ENCODE data around the gene DPH3. TPM values are rescaled to one million over a fixed set of nuclear protein-coding genes. Genes with fewer than 3 reads are reported as not detected.
A peak's percentile ranks its signal among the peaks of the same experiment; 100 is the strongest.

DPH3 gene
- total RNA-seq, 2 donors from 2014 or later: 34.5 to 36.4 TPM

- H3K9me3 Mint-ChIP-seq: no peaks in the 10 kb centered on the region
- H3K27me3 ChIP-seq (ENCODE audit: control insufficient read depth, insufficient read depth, low read length, poor library complexity, severe bottlenecking): peaks cover 2% of the 10 kb centered on the region
- 96 to 100% methylated on average over 5 of the region's 5 CpGs for WGBS, 2 experiments (ENCODE audit: insufficient coverage in 1 of 2, insufficient read length in 1 of 2)
- no peak overlapping the region for H3K27ac Mint-ChIP-seq
- H3K4me1 Mint-ChIP-seq: no peaks in the 10 kb centered on the region
- H3K36me3 ChIP-seq (ENCODE audit: control insufficient read depth, insufficient read depth, low read length): no peaks in the 10 kb centered on the region
- peaks cover 8% of the 10 kb centered on the region for H3K27me3 Mint-ChIP-seq (ENCODE audit: insufficient read depth)
- H3K4me3 ChIP-seq (ENCODE audit: low read length): no peak overlapping the region
- DNase-seq: no peak
- no peak for TF ChIP-seq CTCF (conservative IDR thresholded peaks at IDR 0.05)
- no peaks in the 10 kb centered on the region for H3K36me3 Mint-ChIP-seq (ENCODE audit: low read depth)
- H3K27ac ChIP-seq (ENCODE audit: low read depth, low read length): no peak overlapping the region
- H3K4me1 ChIP-seq (ENCODE audit: control insufficient read depth, insufficient read depth, low read length): no peaks in the 10 kb centered on the region
- no peak overlapping the region for H3K4me3 Mint-ChIP-seq
- H3K9ac ChIP-seq (ENCODE audit: extremely low read depth, low read length, poor library complexity, severe bottlenecking): no peak overlapping the region
- no peaks in the 10 kb centered on the region for H3K9me3 ChIP-seq (ENCODE audit: control insufficient read depth, low read length)
Observed at GRCh38 chr3:16241225-16241624, 23.5 kb downstream of the DPH3 start.

- Mint-ChIP-seq H3K36me3 (ENCODE audit: low read depth) (no peaks in the 10 kb centered on the region), H3K4me1 (no peaks in the 10 kb centered on the region), H3K27ac (peak overlapping the region; percentile 40), H3K27me3 (ENCODE audit: insufficient read depth) (peaks cover 8% of the 10 kb centered on the region), H3K9me3 (no peaks in the 10 kb centered on the region), H3K4me3 (no peak overlapping the region)
- H3K27ac ChIP-seq (ENCODE audit: low read depth, low read length): no peak overlapping the region
- 89 to 96% methylated on average over 5 to 6 of the region's 6 CpGs for WGBS, 2 experiments (ENCODE audit: insufficient coverage in 1 of 2, insufficient read length in 1 of 2)
- H3K36me3 ChIP-seq (ENCODE audit: control insufficient read depth, insufficient read depth, low read length): no peaks in the 10 kb centered on the region
- H3K27me3 ChIP-seq (ENCODE audit: control insufficient read depth, insufficient read depth, low read length, poor library complexity, severe bottlenecking): peaks cover 3% of the 10 kb centered on the region
- DNase-seq: no peak
- no peaks in the 10 kb centered on the region for H3K4me1 ChIP-seq (ENCODE audit: control insufficient read depth, insufficient read depth, low read length)
- no peak overlapping the region for H3K4me3 ChIP-seq (ENCODE audit: low read length)
- no peak for TF ChIP-seq CTCF (conservative IDR thresholded peaks at IDR 0.05)
- H3K9ac ChIP-seq (ENCODE audit: extremely low read depth, low read length, poor library complexity, severe bottlenecking): no peak overlapping the region
- peaks cover 2% of the 10 kb centered on the region for H3K9me3 ChIP-seq (ENCODE audit: control insufficient read depth, low read length)
Observed at GRCh38 chr3:16240229-16241023, 24.3 kb downstream of the DPH3 start.

GRCh38 chr3:16239780-16240179 is 25.0 kb downstream of the DPH3 start:
- TF ChIP-seq CTCF (conservative IDR thresholded peaks at IDR 0.05): no peak
- DNase-seq: no peak
- no peaks in the 10 kb centered on the region for H3K36me3 ChIP-seq (ENCODE audit: control insufficient read depth, insufficient read depth, low read length)
- H3K4me1 ChIP-seq (ENCODE audit: control insufficient read depth, insufficient read depth, low read length): no peaks in the 10 kb centered on the region
- peaks cover 6% of the 10 kb centered on the region for H3K9me3 ChIP-seq (ENCODE audit: control insufficient read depth, low read length)
- H3K27ac ChIP-seq (ENCODE audit: low read depth, low read length): no peak overlapping the region
- no peaks in the 10 kb centered on the region for H3K9me3 Mint-ChIP-seq
- peaks cover 3% of the 10 kb centered on the region for H3K27me3 ChIP-seq (ENCODE audit: control insufficient read depth, insufficient read depth, low read length, poor library complexity, severe bottlenecking)
- H3K27me3 Mint-ChIP-seq (ENCODE audit: insufficient read depth): peaks cover 8% of the 10 kb centered on the region
- H3K4me3 ChIP-seq (ENCODE audit: low read length): no peak overlapping the region
- no peak overlapping the region for H3K27ac Mint-ChIP-seq
- no peaks in the 10 kb centered on the region for H3K36me3 Mint-ChIP-seq (ENCODE audit: low read depth)
- WGBS, 2 experiments (ENCODE audit: insufficient coverage in 1 of 2, insufficient read length in 1 of 2): 90 to 94% methylated on average over 2 to 4 of the region's 4 CpGs
- H3K4me3 Mint-ChIP-seq: no peak overlapping the region
- no peaks in the 10 kb centered on the region for H3K4me1 Mint-ChIP-seq
- no peak overlapping the region for H3K9ac ChIP-seq (ENCODE audit: extremely low read depth, low read length, poor library complexity, severe bottlenecking)

Data from endodermal cell (in vitro differentiated cells).